H1 (cell line): ENCODE measurements around the gene TMEM45B. TPM values are rescaled to one million over a fixed set of nuclear protein-coding genes. Genes with fewer than 3 reads are reported as not detected.

Experiments used
- JUN ChIP-seq: IDR thresholded peaks from 2 replicates; pipeline ENCODE4 v1.6.1; 2011; ENCODE audit warnings: low read depth, mild to moderate bottlenecking, improper control_type of control experiment, low read length
- polyA plus RNA-seq, 7 experiments: library from polyadenylated mRNA; depleted of rRNA in 3 of 7; stranded (reverse) in 5 of 7; unstranded in 2 of 7; fragments of >200 nt in 5 of 7; fragments of 200-250 nt in 2 of 7; gene quantifications; 1 replicate in 5 of 7; 2 replicates in 1 of 7; 4 replicates in 1 of 7; pipeline versions ENCODE4 v1.2.1 to v1.2.3, GENCODE V29; 2011 to 2013; ENCODE audit warnings: missing spikeins in 2 of 7, mixed read lengths in 2 of 7
- total RNA-seq: library from RNA; stranded (reverse); fragmentation: NEBNext Ultra II Directional; extraction: Animal tissue kit (Norgen Biotek cat#: 25700); gene quantifications from 2 replicates; pipeline ENCODE4 v1.2.1, GENCODE V29; 2021
- TF ChIP-seq, protein P1 (sequence below): fragments of 300-600 bp; sonication (generic); IDR thresholded peaks from 2 replicates; pipeline ENCODE4 v1.7.1; 2012; ENCODE audit warnings: low read length, moderate library complexity, mild to moderate bottlenecking, inconsistent platforms; ENCODE audit not compliant: insufficient replicate concordance

TMEM45B gene
- total and polyA plus RNA-seq, 2 of the 8 experiments (the other 6 are each of a cell fraction or from before 2014, with no cell fraction given) = 0.23 TPM; not detected in 1

DNA sequence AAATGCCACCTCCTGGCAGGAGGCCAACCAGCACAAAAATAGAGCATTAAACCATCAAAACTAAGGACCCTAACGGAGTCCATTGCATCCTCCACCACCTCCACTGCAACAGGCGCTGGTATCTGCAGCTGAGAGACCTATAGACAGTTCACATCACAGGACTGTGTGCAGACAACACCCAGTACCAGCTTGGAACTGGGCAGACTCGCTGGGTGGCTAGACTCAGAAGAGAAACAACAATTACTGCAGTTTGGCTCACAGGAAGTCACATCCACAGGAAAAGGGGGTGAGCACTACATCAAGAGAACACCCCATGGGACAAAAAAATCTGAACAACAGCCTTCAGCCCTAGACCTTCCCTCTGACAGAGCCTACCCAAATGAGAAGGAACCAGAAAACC lies 11.6 kb upstream of the TMEM45B start (continued):
- TF ChIP-seq, protein P1, sequence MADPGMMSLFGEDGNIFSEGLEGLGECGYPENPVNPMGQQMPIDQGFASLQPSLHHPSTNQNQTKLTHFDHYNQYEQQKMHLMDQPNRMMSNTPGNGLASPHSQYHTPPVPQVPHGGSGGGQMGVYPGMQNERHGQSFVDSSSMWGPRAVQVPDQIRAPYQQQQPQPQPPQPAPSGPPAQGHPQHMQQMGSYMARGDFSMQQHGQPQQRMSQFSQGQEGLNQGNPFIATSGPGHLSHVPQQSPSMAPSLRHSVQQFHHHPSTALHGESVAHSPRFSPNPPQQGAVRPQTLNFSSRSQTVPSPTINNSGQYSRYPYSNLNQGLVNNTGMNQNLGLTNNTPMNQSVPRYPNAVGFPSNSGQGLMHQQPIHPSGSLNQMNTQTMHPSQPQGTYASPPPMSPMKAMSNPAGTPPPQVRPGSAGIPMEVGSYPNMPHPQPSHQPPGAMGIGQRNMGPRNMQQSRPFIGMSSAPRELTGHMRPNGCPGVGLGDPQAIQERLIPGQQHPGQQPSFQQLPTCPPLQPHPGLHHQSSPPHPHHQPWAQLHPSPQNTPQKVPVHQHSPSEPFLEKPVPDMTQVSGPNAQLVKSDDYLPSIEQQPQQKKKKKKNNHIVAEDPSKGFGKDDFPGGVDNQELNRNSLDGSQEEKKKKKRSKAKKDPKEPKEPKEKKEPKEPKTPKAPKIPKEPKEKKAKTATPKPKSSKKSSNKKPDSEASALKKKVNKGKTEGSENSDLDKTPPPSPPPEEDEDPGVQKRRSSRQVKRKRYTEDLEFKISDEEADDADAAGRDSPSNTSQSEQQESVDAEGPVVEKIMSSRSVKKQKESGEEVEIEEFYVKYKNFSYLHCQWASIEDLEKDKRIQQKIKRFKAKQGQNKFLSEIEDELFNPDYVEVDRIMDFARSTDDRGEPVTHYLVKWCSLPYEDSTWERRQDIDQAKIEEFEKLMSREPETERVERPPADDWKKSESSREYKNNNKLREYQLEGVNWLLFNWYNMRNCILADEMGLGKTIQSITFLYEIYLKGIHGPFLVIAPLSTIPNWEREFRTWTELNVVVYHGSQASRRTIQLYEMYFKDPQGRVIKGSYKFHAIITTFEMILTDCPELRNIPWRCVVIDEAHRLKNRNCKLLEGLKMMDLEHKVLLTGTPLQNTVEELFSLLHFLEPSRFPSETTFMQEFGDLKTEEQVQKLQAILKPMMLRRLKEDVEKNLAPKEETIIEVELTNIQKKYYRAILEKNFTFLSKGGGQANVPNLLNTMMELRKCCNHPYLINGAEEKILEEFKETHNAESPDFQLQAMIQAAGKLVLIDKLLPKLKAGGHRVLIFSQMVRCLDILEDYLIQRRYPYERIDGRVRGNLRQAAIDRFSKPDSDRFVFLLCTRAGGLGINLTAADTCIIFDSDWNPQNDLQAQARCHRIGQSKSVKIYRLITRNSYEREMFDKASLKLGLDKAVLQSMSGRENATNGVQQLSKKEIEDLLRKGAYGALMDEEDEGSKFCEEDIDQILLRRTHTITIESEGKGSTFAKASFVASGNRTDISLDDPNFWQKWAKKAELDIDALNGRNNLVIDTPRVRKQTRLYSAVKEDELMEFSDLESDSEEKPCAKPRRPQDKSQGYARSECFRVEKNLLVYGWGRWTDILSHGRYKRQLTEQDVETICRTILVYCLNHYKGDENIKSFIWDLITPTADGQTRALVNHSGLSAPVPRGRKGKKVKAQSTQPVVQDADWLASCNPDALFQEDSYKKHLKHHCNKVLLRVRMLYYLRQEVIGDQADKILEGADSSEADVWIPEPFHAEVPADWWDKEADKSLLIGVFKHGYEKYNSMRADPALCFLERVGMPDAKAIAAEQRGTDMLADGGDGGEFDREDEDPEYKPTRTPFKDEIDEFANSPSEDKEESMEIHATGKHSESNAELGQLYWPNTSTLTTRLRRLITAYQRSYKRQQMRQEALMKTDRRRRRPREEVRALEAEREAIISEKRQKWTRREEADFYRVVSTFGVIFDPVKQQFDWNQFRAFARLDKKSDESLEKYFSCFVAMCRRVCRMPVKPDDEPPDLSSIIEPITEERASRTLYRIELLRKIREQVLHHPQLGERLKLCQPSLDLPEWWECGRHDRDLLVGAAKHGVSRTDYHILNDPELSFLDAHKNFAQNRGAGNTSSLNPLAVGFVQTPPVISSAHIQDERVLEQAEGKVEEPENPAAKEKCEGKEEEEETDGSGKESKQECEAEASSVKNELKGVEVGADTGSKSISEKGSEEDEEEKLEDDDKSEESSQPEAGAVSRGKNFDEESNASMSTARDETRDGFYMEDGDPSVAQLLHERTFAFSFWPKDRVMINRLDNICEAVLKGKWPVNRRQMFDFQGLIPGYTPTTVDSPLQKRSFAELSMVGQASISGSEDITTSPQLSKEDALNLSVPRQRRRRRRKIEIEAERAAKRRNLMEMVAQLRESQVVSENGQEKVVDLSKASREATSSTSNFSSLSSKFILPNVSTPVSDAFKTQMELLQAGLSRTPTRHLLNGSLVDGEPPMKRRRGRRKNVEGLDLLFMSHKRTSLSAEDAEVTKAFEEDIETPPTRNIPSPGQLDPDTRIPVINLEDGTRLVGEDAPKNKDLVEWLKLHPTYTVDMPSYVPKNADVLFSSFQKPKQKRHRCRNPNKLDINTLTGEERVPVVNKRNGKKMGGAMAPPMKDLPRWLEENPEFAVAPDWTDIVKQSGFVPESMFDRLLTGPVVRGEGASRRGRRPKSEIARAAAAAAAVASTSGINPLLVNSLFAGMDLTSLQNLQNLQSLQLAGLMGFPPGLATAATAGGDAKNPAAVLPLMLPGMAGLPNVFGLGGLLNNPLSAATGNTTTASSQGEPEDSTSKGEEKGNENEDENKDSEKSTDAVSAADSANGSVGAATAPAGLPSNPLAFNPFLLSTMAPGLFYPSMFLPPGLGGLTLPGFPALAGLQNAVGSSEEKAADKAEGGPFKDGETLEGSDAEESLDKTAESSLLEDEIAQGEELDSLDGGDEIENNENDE = no peak
- no peak for TF ChIP-seq JUN
